Measurements from ENCODE around the gene BLOC1S1.

BLOC1S1 gene

GRCh38 chr12:55711786-55712553 is 3.9 kb upstream of the BLOC1S1 start:
- no peak for DNase-seq (ENCODE audit: low read depth in 2 of 2)

GRCh38 chr12:55712700-55713415 is 3.0 kb upstream of the BLOC1S1 start:
- no peak for DNase-seq (ENCODE audit: low read depth in 2 of 2)

GRCh38 chr12:55713721-55714120 is 2.1 kb upstream of the BLOC1S1 start:
- DNase-seq (ENCODE audit: low read depth in 2 of 2) = no peak

GRCh38 chr12:55715169-55715764 is 579 bp upstream of the BLOC1S1 start:
- no peak for DNase-seq (ENCODE audit: low read depth in 2 of 2)

GRCh38 chr12:55716582-55716957 is 724 bp downstream of the BLOC1S1 start:
- DNase-seq (ENCODE audit: low read depth in 2 of 2) = no peak

GRCh38 chr12:55717011-55718007 is 1.5 kb downstream of the BLOC1S1 start:
- DNase-seq (ENCODE audit: low read depth in 2 of 2) = no peak

- no peak for DNase-seq (ENCODE audit: low read depth in 2 of 2)
Measured at GRCh38 chr12:55718015-55718414, 2.2 kb downstream of the BLOC1S1 start.

GRCh38 chr12:55718624-55719275 is 2.9 kb downstream of the BLOC1S1 start:
- DNase-seq (ENCODE audit: low read depth in 2 of 2) = no peak

- no peak for DNase-seq (ENCODE audit: low read depth in 2 of 2)
Measured at GRCh38 chr12:55719371-55719770, 3.5 kb downstream of the BLOC1S1 start.

GRCh38 chr12:55720071-55720564 is 4.3 kb downstream of the BLOC1S1 start, which contains the start of gene RDH5:
Gene RDH5, plus strand, starts transcription at chr12:55720393. Its CDS starts 792 bp downstream, at chr12:55721185.
- DNase-seq (ENCODE audit: low read depth in 2 of 2) = no peak

- DNase-seq (ENCODE audit: low read depth in 2 of 2) = no peak
Measured at GRCh38 chr12:55720894-55721444, 5.1 kb downstream of the BLOC1S1 start.

- DNase-seq (ENCODE audit: low read depth in 2 of 2) = no peak
Measured at GRCh38 chr12:55721601-55722213, 5.9 kb downstream of the BLOC1S1 start.

- no peak for DNase-seq (ENCODE audit: low read depth in 2 of 2)
Measured at GRCh38 chr12:55722948-55723347, 7.1 kb downstream of the BLOC1S1 start.

- no peak for DNase-seq (ENCODE audit: low read depth in 2 of 2)
Measured at GRCh38 chr12:55723516-55724225, 7.8 kb downstream of the BLOC1S1 start.

- DNase-seq (ENCODE audit: low read depth in 2 of 2) = no peak
Measured at GRCh38 chr12:55724226-55724939, 8.5 kb downstream of the BLOC1S1 start.

- no peak for DNase-seq (ENCODE audit: low read depth in 2 of 2)
Measured at GRCh38 chr12:55724940-55725309, 9.1 kb downstream of the BLOC1S1 start.

GRCh38 chr12:55725556-55725955 is 9.7 kb downstream of the BLOC1S1 start:
- no peak for DNase-seq (ENCODE audit: low read depth in 2 of 2)

GRCh38 chr12:55726971-55727370 is 11.1 kb downstream of the BLOC1S1 start:
- no peak for DNase-seq (ENCODE audit: low read depth in 2 of 2)

Data from activated CD8-positive, alpha-beta memory T cell treated with anti-CD3 and anti-CD28 coated beads for 4 hours (primary cell).